ENCODE measurements around the gene SLC6A11.

SLC6A11 gene

GRCh38 chr3:10855871-10856662 lies 40.0 kb downstream of the SLC6A11 start:
- no peak overlapping the region for H3K4me3 ChIP-seq (ENCODE audit: low read length in 2 of 2)

DNA sequence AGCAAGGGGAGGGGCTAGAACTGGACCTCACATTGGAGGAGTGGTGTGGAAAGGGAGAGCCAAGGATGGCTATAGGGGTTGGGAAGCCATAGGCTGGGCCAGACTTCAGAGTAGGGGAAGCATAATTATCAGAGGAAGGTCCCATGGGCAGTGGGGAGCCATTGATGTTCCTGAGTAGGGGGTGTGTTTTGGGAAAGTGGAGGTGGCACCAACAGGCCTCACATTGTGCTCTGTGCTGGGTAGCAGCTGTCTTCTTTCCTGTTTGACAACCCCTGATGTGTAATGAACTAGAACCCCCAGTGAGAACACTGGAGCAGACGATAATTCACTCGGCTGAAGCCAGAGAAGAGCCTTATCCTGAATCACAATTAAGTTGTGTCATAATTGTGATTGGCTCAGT lies 41.2 kb downstream of the SLC6A11 start:
- Histone ChIP-seq H3K27ac (ENCODE audit: low read length) (no peak overlapping the region), H3K4me3 (ENCODE audit: low read length in 2 of 2) (no peak overlapping the region), H3K27me3 (ENCODE audit: control insufficient read depth in 1 of 2, insufficient read depth in 2 of 2, low read length in 2 of 2) (peaks cover 0 to 6% of the 10 kb centered on the region in 2 donors), H3K9ac (ENCODE audit: low read length in 2 of 2) (no peak overlapping the region), H3K4me1 (ENCODE audit: control insufficient read depth, insufficient read depth, low read length) (no peaks in the 10 kb centered on the region), H3K9me3 (ENCODE audit: control insufficient read depth in 2 of 2, low read length in 2 of 2) (peaks cover 0 to 1% of the 10 kb centered on the region in 2 donors), H3K36me3 (ENCODE audit: control insufficient read depth in 2 of 2, insufficient read depth in 2 of 2, low read length in 2 of 2) (no peaks in the 10 kb centered on the region)

More at GRCh38 chr3:10855871-10856662, 40.0 kb downstream of the SLC6A11 start:
- Histone ChIP-seq H3K27ac (ENCODE audit: low read length) (no peak overlapping the region), H3K4me1 (ENCODE audit: control insufficient read depth, insufficient read depth, low read length) (no peaks in the 10 kb centered on the region), H3K9ac (ENCODE audit: low read length in 2 of 2) (no peak overlapping the region), H3K9me3 (ENCODE audit: control insufficient read depth in 2 of 2, low read length in 2 of 2) (peaks cover 0 to 1% of the 10 kb centered on the region in 2 donors), H3K36me3 (ENCODE audit: control insufficient read depth in 2 of 2, insufficient read depth in 2 of 2, low read length in 2 of 2) (no peaks in the 10 kb centered on the region), H3K27me3 (ENCODE audit: control insufficient read depth in 1 of 2, insufficient read depth in 2 of 2, low read length in 2 of 2) (peaks cover 0 to 6% of the 10 kb centered on the region in 2 donors)

GRCh38 chr3:10858091-10858490 lies 42.1 kb downstream of the SLC6A11 start:
- Histone ChIP-seq H3K4me1 (ENCODE audit: control insufficient read depth, insufficient read depth, low read length) (no peaks in the 10 kb centered on the region), H3K4me3 (ENCODE audit: low read length in 2 of 2) (no peak overlapping the region), H3K27me3 (ENCODE audit: control insufficient read depth in 1 of 2, insufficient read depth in 2 of 2, low read length in 2 of 2) (peaks cover 0 to 6% of the 10 kb centered on the region in 2 donors)

GRCh38 chr3:10867384-10867783 lies 51.4 kb downstream of the SLC6A11 start:
- Histone ChIP-seq H3K4me1 (ENCODE audit: control insufficient read depth, insufficient read depth, low read length) (no peaks in the 10 kb centered on the region), H3K27ac (ENCODE audit: low read length) (no peak overlapping the region), H3K9ac (ENCODE audit: low read length in 2 of 2) (no peak overlapping the region), H3K9me3 (ENCODE audit: control insufficient read depth in 2 of 2, low read length in 2 of 2) (peaks cover 0 to 4% of the 10 kb centered on the region in 2 donors), H3K36me3 (ENCODE audit: control insufficient read depth in 2 of 2, insufficient read depth in 2 of 2, low read length in 2 of 2) (no peaks in the 10 kb centered on the region), H3K27me3 (ENCODE audit: control insufficient read depth in 1 of 2, insufficient read depth in 2 of 2, low read length in 2 of 2) (peaks cover 0 to 3% of the 10 kb centered on the region in 2 donors), H3K4me3 (ENCODE audit: low read length in 2 of 2) (no peak overlapping the region)

More at GRCh38 chr3:10858091-10858490, 42.1 kb downstream of the SLC6A11 start:
- H3K36me3 ChIP-seq (ENCODE audit: control insufficient read depth in 2 of 2, insufficient read depth in 2 of 2, low read length in 2 of 2), result no peaks in the 10 kb centered on the region
- H3K9me3 ChIP-seq (ENCODE audit: control insufficient read depth in 2 of 2, low read length in 2 of 2), result peaks cover 0 to 1% of the 10 kb centered on the region in 2 donors
- H3K9ac ChIP-seq (ENCODE audit: low read length in 2 of 2), result no peak overlapping the region
- no peak overlapping the region for H3K27ac ChIP-seq (ENCODE audit: low read length)

GRCh38 chr3:10869460-10869859 lies 53.4 kb downstream of the SLC6A11 start:
- peaks cover 0 to 4% of the 10 kb centered on the region in 2 donors for H3K9me3 ChIP-seq (ENCODE audit: control insufficient read depth in 2 of 2, low read length in 2 of 2)
- H3K27ac ChIP-seq (ENCODE audit: low read length), result no peak overlapping the region
- no peak overlapping the region for H3K9ac ChIP-seq (ENCODE audit: low read length in 2 of 2)
- no peak overlapping the region for H3K4me3 ChIP-seq (ENCODE audit: low read length in 2 of 2)
- H3K4me1 ChIP-seq (ENCODE audit: control insufficient read depth, insufficient read depth, low read length), result no peaks in the 10 kb centered on the region
- H3K27me3 ChIP-seq (ENCODE audit: control insufficient read depth in 1 of 2, insufficient read depth in 2 of 2, low read length in 2 of 2), result peaks cover 3 to 7% of the 10 kb centered on the region in 2 donors
- no peaks in the 10 kb centered on the region for H3K36me3 ChIP-seq (ENCODE audit: control insufficient read depth in 2 of 2, insufficient read depth in 2 of 2, low read length in 2 of 2)

GRCh38 chr3:10870296-10870695 lies 54.3 kb downstream of the SLC6A11 start:
- H3K27ac ChIP-seq (ENCODE audit: low read length), result no peak overlapping the region
- H3K36me3 ChIP-seq (ENCODE audit: control insufficient read depth in 2 of 2, insufficient read depth in 2 of 2, low read length in 2 of 2), result no peaks in the 10 kb centered on the region
- no peaks in the 10 kb centered on the region for H3K4me1 ChIP-seq (ENCODE audit: control insufficient read depth, insufficient read depth, low read length)
- no peak overlapping the region for H3K4me3 ChIP-seq (ENCODE audit: low read length in 2 of 2)
- no peak overlapping the region for H3K9ac ChIP-seq (ENCODE audit: low read length in 2 of 2)
- H3K27me3 ChIP-seq (ENCODE audit: control insufficient read depth in 1 of 2, insufficient read depth in 2 of 2, low read length in 2 of 2), result peaks cover 3 to 9% of the 10 kb centered on the region in 2 donors
- no peaks in the 10 kb centered on the region for H3K9me3 ChIP-seq (ENCODE audit: control insufficient read depth in 2 of 2, low read length in 2 of 2)

GRCh38 chr3:10873415-10873814 lies 57.4 kb downstream of the SLC6A11 start:
- Histone ChIP-seq H3K4me3 (ENCODE audit: low read length in 2 of 2) (no peak overlapping the region), H3K36me3 (ENCODE audit: control insufficient read depth in 2 of 2, insufficient read depth in 2 of 2, low read length in 2 of 2) (no peaks in the 10 kb centered on the region), H3K27me3 (ENCODE audit: control insufficient read depth in 1 of 2, insufficient read depth in 2 of 2, low read length in 2 of 2) (peaks cover 3 to 9% of the 10 kb centered on the region in 2 donors), H3K9ac (ENCODE audit: low read length in 2 of 2) (no peak overlapping the region), H3K9me3 (ENCODE audit: control insufficient read depth in 2 of 2, low read length in 2 of 2) (no peaks in the 10 kb centered on the region), H3K27ac (ENCODE audit: low read length) (no peak overlapping the region), H3K4me1 (ENCODE audit: control insufficient read depth, insufficient read depth, low read length) (no peaks in the 10 kb centered on the region)

DNA sequence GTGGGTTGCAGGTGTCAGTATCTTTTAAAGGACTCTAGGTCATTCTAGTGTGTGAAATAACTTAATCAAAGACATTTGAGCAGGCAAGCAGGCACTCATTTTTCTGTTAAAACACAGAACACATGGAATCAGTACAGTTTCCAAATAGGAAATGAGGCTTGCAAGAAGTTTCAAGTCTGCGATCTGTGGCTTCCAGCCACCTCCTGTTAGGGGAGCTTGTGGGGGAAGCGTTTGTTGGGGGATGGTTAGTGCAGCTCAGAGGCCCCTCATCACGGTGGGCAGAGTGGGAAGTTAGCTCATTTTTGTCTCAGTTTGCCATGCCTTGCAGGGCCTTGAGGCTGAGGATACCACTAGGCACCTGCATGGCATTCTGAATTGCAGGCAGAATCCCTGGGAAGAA lies 59.9 kb downstream of the SLC6A11 start:
- H3K4me1 ChIP-seq (ENCODE audit: control insufficient read depth, insufficient read depth, low read length), result no peaks in the 10 kb centered on the region
- no peak overlapping the region for H3K9ac ChIP-seq (ENCODE audit: low read length in 2 of 2)
- peaks cover 7 to 9% of the 10 kb centered on the region in 2 donors for H3K27me3 ChIP-seq (ENCODE audit: control insufficient read depth in 1 of 2, insufficient read depth in 2 of 2, low read length in 2 of 2)
- no peak overlapping the region for H3K27ac ChIP-seq (ENCODE audit: low read length)
- no peaks in the 10 kb centered on the region for H3K36me3 ChIP-seq (ENCODE audit: control insufficient read depth in 2 of 2, insufficient read depth in 2 of 2, low read length in 2 of 2)
- H3K4me3 ChIP-seq (ENCODE audit: low read length in 2 of 2), result no peak overlapping the region
- H3K9me3 ChIP-seq (ENCODE audit: control insufficient read depth in 2 of 2, low read length in 2 of 2), result no peaks in the 10 kb centered on the region

DNA sequence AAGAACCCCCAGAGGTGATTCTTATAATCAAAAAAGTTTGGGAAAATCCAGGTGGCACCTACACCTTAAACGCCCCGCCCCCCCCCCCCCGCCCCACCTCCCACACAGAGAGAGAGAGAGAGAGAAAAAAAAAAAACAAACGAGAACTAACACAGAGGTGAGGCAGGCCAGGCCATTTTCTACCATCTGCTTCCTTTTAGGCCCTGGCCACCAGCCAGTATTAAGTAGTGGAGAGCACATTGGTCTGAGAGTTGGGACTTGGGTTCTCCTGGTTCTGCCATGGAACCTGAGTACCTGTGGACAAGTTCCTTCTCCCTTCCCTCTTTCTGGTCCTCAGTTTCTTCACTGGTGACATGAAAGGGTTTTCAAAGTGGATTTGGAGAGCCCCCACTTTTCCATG lies 60.6 kb downstream of the SLC6A11 start:
- no peak overlapping the region for H3K4me3 ChIP-seq (ENCODE audit: low read length in 2 of 2)

GRCh38 chr3:10882851-10883250 lies 66.8 kb downstream of the SLC6A11 start:
- H3K4me1 ChIP-seq (ENCODE audit: control insufficient read depth, insufficient read depth, low read length), result no peaks in the 10 kb centered on the region
- H3K4me3 ChIP-seq (ENCODE audit: low read length in 2 of 2), result no peak overlapping the region
- no peak overlapping the region for H3K27ac ChIP-seq (ENCODE audit: low read length)
- no peaks in the 10 kb centered on the region for H3K9me3 ChIP-seq (ENCODE audit: control insufficient read depth in 2 of 2, low read length in 2 of 2)
- peaks cover 5 to 8% of the 10 kb centered on the region in 2 donors for H3K27me3 ChIP-seq (ENCODE audit: control insufficient read depth in 1 of 2, insufficient read depth in 2 of 2, low read length in 2 of 2)
- H3K36me3 ChIP-seq (ENCODE audit: control insufficient read depth in 2 of 2, insufficient read depth in 2 of 2, low read length in 2 of 2), result no peaks in the 10 kb centered on the region
- no peak overlapping the region for H3K9ac ChIP-seq (ENCODE audit: low read length in 2 of 2)

More for the DNA sequence above, 60.6 kb downstream of the SLC6A11 start:
- Histone ChIP-seq H3K36me3 (ENCODE audit: control insufficient read depth in 2 of 2, insufficient read depth in 2 of 2, low read length in 2 of 2) (no peaks in the 10 kb centered on the region), H3K4me1 (ENCODE audit: control insufficient read depth, insufficient read depth, low read length) (no peaks in the 10 kb centered on the region), H3K9me3 (ENCODE audit: control insufficient read depth in 2 of 2, low read length in 2 of 2) (no peaks in the 10 kb centered on the region), H3K27ac (ENCODE audit: low read length) (no peak overlapping the region), H3K9ac (ENCODE audit: low read length in 2 of 2) (no peak overlapping the region), H3K27me3 (ENCODE audit: control insufficient read depth in 1 of 2, insufficient read depth in 2 of 2, low read length in 2 of 2) (peaks cover 8 to 9% of the 10 kb centered on the region in 2 donors)

Data from stomach smooth muscle (tissue), 2 donors.